HAP-1 (cell line): ENCODE results near the gene ALOX12B.
"Not testable (repeated sequence)": the region's sequence is repeated elsewhere in the genome, so short reads cannot be mapped to it uniquely, and the experiment has no call there.

Source experiments
- DNase-seq, 2 experiments: peaks; one replicate each; pipeline ENCODE4 v3.0.0-alpha.2; 2016 to 2020; ENCODE audit warnings: low spot score in 2 of 2
- H3K27me3 ChIP-seq: fragments of 250-450 bp; sonication (Bioruptor Pico); 2 replicates; pipeline ENCODE4 v1.5.1; 2020; ENCODE audit warnings: low read depth, mild to moderate bottlenecking, moderate library complexity
- H3K36me3 ChIP-seq: fragments of 250-450 bp; sonication (Bioruptor Pico); replicated peaks from 2 replicates; pipeline ENCODE4 v1.5.1; 2020; ENCODE audit warnings: mild to moderate bottlenecking
- H3K4me1 ChIP-seq: fragments of 250-450 bp; sonication (Bioruptor Pico); 2 replicates; pipeline ENCODE4 v1.5.1; 2020; ENCODE audit warnings: mild to moderate bottlenecking
- H3K4me3 ChIP-seq: fragments of 250-450 bp; sonication (Bioruptor Pico); 2 replicates; pipeline ENCODE4 v1.5.1; 2020; ENCODE audit warnings: mild to moderate bottlenecking, moderate library complexity
- H3K9me3 ChIP-seq: fragments of 250-450 bp; sonication (Bioruptor Pico); 2 replicates; pipeline ENCODE4 v1.5.1; 2020; ENCODE audit warnings: mild to moderate bottlenecking, moderate library complexity
- in situ Hi-C: fragments of 300-500 bp; cut with MboI; formaldehyde crosslinking; loops from 3 replicates; pipeline ENCODE4 v1.14.3; 2020; ENCODE audit warnings: low sequenced_read_pairs, inconsistent platforms, mixed read lengths

Gene ALOX12B

GRCh38 chr17:8109661-8110455 lies 22.3 kb upstream of the ALOX12B start:
- Histone ChIP-seq H3K27me3 (no peaks in the 10 kb centered on the region), H3K4me3 (no peak overlapping the region), H3K9me3 (no peaks in the 10 kb centered on the region), H3K4me1 (no peaks in the 10 kb centered on the region), H3K36me3 (no peaks in the 10 kb centered on the region)
- in situ Hi-C loops, result no loop called here
- peak; percentile 16 to 80 for DNase-seq

GRCh38 chr17:8108972-8109660 lies 21.6 kb upstream of the ALOX12B start:
- H3K4me1 ChIP-seq, result no peaks in the 10 kb centered on the region
- H3K9me3 ChIP-seq, result no peaks in the 10 kb centered on the region
- no peak overlapping the region for H3K4me3 ChIP-seq
- DNase-seq, result no peak
- no peaks in the 10 kb centered on the region for H3K27me3 ChIP-seq
- no peaks in the 10 kb centered on the region for H3K36me3 ChIP-seq
- in situ Hi-C loops, result no loop called here

- in situ Hi-C loops, H3K9me3 ChIP-seq, DNase-seq, H3K4me3 ChIP-seq, H3K27me3 ChIP-seq, H3K4me1 ChIP-seq, H3K36me3 ChIP-seq: not testable (repeated sequence)
These were observed 19.5 kb upstream of the ALOX12B start for GRCh38 chr17:8106980-8107379.

- Histone ChIP-seq H3K9me3 (no peaks in the 10 kb centered on the region), H3K4me3 (no peak overlapping the region), H3K4me1 (no peaks in the 10 kb centered on the region), H3K27me3 (no peaks in the 10 kb centered on the region), H3K36me3 (no peaks in the 10 kb centered on the region)
- in situ Hi-C loops, result no loop called here
- DNase-seq, result no peak
These were observed 18.5 kb upstream of the ALOX12B start for GRCh38 chr17:8105957-8106398.

DNA sequence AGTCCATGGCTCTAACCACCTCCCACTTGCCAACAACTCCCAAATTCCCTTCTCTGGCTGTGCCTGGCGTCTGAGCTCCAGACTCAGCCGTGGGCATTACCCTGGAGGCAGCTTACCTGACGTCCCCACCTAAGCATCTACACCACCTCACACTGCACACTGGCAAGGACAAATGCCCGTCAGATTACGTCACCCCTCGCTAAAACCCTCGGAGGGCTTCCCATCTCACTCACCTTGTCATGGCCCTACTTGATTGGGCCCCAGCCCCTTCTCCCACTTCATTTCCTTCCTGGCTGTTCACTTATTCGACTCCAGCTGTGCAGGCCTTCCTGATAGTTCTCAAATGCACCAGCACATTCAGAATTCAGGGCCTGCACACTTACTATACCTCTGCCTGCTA lies 17.4 kb upstream of the ALOX12B start:
- in situ Hi-C loops, result no loop called here
- Histone ChIP-seq H3K4me3 (no peak overlapping the region), H3K36me3 (no peaks in the 10 kb centered on the region), H3K27me3 (no peaks in the 10 kb centered on the region), H3K9me3 (no peaks in the 10 kb centered on the region), H3K4me1 (no peaks in the 10 kb centered on the region)
- DNase-seq, result no peak

GRCh38 chr17:8103549-8103948 lies 16.0 kb upstream of the ALOX12B start:
- H3K9me3 ChIP-seq, result no peaks in the 10 kb centered on the region
- no peak for DNase-seq
- no peaks in the 10 kb centered on the region for H3K4me1 ChIP-seq
- H3K4me3 ChIP-seq, result no peak overlapping the region
- H3K27me3 ChIP-seq, result no peaks in the 10 kb centered on the region
- H3K36me3 ChIP-seq, result no peaks in the 10 kb centered on the region
- in situ Hi-C loops, result no loop called here

DNA sequence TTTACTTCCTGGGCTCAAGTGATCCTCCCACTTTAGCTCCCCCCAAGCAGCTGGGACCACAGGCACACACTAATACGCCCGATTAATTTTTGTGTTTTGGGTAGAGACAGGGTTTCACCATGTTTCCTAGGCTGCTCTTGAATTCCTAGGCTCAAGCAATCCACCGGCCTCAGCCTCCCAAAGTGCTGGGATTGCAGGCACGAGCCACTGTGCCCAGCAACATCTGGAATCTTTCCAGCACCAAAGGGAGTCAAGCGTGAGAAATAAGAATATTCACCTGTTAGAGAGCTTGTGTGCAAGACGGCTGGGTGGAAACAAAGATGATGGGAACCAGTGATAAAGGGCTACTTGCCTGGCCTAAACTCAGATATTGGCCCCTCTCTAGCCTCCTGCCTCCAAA lies 14.2 kb upstream of the ALOX12B start:
- H3K27me3 ChIP-seq, result no peaks in the 10 kb centered on the region
- in situ Hi-C loops, result no loop called here
- H3K4me1 ChIP-seq, result no peaks in the 10 kb centered on the region
- H3K36me3 ChIP-seq, result no peaks in the 10 kb centered on the region
- no peak overlapping the region for H3K4me3 ChIP-seq
- no peaks in the 10 kb centered on the region for H3K9me3 ChIP-seq
- DNase-seq, result no peak

DNA sequence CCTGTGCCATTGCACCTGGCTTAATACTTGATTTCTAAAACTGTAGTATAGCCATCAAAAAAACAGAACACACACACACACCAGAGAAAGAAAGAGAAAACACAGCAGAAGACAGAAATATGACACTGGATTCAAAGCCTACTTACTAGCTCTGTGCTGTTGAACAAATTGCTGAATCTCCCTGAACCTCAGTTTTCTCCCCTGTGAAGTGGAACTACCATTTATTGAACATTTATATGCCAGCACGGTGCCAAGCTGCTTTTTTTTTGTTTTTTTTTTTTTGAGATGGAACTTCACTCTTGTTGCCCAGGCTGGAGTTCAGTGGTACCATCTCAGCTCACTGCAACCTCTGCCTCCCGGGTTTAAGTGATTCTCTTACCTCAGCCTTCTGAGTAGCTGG lies 13.2 kb upstream of the ALOX12B start:
- in situ Hi-C loops, result no loop called here
- Histone ChIP-seq H3K4me3 (no peak overlapping the region), H3K4me1 (no peaks in the 10 kb centered on the region), H3K36me3 (no peaks in the 10 kb centered on the region), H3K9me3 (no peaks in the 10 kb centered on the region), H3K27me3 (no peaks in the 10 kb centered on the region)
- DNase-seq, result no peak

GRCh38 chr17:8100111-8100510 lies 12.6 kb upstream of the ALOX12B start:
- in situ Hi-C loops, result no loop called here
- H3K36me3 ChIP-seq, result no peaks in the 10 kb centered on the region
- H3K4me1 ChIP-seq, result no peaks in the 10 kb centered on the region
- no peak overlapping the region for H3K4me3 ChIP-seq
- no peaks in the 10 kb centered on the region for H3K27me3 ChIP-seq
- no peaks in the 10 kb centered on the region for H3K9me3 ChIP-seq
- DNase-seq, result no peak

DNA sequence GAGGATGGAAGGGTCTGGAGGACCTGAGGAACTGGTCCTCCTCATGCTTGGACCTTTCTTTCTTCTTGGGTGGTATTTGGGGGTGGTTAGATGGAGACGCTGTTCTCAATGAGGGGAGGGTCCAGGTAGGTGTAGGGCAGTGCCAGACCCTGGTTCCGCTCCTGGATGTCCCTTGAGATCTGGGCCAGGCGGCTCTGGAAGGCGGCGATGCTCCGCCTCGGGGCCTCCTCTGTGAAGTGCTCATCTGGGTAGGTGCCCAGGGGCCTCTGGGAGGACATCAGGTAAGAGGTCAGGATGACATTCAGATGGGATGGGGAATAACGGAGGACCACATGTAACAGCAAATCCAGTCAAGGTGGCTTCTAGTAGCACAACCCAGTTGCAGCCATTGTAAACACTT lies 9.0 kb upstream of the ALOX12B start:
- no peak overlapping the region for H3K4me3 ChIP-seq
- H3K36me3 ChIP-seq, result no peaks in the 10 kb centered on the region
- no peaks in the 10 kb centered on the region for H3K4me1 ChIP-seq
- DNase-seq, result no peak
- in situ Hi-C loops, result no loop called here
- no peaks in the 10 kb centered on the region for H3K9me3 ChIP-seq
- H3K27me3 ChIP-seq, result no peaks in the 10 kb centered on the region

GRCh38 chr17:8095361-8095760 lies 7.8 kb upstream of the ALOX12B start:
- H3K36me3 ChIP-seq, result no peaks in the 10 kb centered on the region
- no peaks in the 10 kb centered on the region for H3K4me1 ChIP-seq
- peaks cover 2% of the 10 kb centered on the region; the same call in 1 of the 2 replicates for H3K27me3 ChIP-seq
- in situ Hi-C loops, result no loop called here
- DNase-seq, result no peak
- H3K9me3 ChIP-seq, result no peaks in the 10 kb centered on the region
- no peak overlapping the region for H3K4me3 ChIP-seq

DNA sequence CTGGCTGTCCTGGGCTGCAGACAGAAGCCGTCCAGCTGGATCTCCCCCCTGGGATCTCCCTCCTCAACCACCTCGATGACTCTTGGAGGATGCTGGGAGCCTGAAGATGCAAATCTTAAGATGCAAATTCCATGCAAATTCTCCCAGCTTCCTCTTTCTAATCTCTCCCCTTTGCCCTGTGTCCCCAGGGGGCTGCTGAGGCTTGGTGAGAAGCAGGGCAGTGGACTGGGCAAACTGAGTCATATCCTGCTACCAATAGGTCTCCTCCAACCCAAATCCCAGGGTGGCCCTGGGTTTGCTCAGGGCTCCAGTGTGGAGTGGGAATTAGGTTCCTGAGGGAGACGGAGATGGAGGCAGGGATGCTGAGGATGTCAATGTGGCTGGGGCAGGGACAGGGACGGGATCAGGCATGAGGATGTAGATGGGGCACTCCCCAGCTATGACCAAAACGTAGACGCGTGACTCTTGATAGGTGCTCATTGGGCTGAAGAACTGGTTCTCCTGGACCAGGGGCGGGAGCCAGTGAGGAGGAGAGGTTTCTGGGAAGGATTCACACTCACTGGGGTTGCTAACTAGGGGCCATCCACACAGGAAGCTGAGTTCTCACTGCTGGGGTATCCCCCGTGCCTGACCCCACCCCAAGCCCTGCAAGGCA lies 3.6 kb upstream of the ALOX12B start:
- no peak overlapping the region for H3K4me3 ChIP-seq
- no peak for DNase-seq
- in situ Hi-C loops, result no loop called here

DNA sequence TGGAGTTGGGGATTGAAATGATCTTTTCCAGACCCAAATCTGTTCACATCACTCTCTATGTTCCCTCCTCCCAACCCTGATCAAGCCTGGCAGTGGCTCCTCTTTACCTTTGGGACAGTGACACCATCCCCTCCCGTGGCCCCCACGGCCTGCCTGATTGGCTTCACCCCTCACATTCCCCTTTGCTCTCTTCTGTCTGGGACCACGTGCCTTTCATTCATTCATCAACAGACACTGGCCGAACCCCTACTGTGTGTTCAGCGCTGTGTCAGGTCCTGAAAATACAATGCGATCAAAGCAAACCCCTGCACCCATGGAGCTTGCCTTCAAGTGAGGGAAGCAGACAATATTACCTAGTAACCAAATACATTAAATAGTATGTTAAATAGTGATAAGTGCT lies 2.2 kb upstream of the ALOX12B start:
- Histone ChIP-seq H3K36me3 (no peaks in the 10 kb centered on the region), H3K4me3 (no peak overlapping the region), H3K9me3 (no peaks in the 10 kb centered on the region), H3K27me3 (peaks cover 20% of the 10 kb centered on the region), H3K4me1 (no peaks in the 10 kb centered on the region)
- in situ Hi-C loops, result no loop called here
- DNase-seq, result no peak

More for the DNA sequence above, 3.6 kb upstream of the ALOX12B start:
- H3K27me3 ChIP-seq, result peaks cover 20% of the 10 kb centered on the region
- H3K9me3 ChIP-seq, result no peaks in the 10 kb centered on the region
- H3K4me1 ChIP-seq, result no peaks in the 10 kb centered on the region
- H3K36me3 ChIP-seq, result no peaks in the 10 kb centered on the region

DNA sequence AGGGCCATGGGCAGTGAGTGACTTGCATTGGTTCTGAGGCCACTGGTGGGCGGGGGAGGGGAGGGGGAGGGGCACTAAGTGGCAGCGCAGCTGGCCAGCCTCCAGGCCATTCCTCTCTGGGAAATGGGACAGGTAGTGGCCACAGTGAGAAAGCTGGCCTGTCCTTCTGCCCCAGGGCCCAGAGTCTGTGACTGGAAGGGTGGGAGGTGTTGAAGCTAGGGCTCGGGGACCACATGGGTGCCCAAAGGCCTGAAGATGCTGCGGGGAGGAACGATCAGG lies 375 bp upstream of the ALOX12B start:
- Histone ChIP-seq H3K36me3 (no peaks in the 10 kb centered on the region), H3K27me3 (peaks cover 20% of the 10 kb centered on the region), H3K4me3 (no peak overlapping the region), H3K4me1 (no peaks in the 10 kb centered on the region), H3K9me3 (no peaks in the 10 kb centered on the region)
- in situ Hi-C loops, result no loop called here
- DNase-seq, result no peak
